Activated CD4-positive, alpha-beta T cell treated with anti-CD3 and anti-CD28 coated beads for 4 hours (primary cell): Measurements from ENCODE around the gene IMPA2.

Experiments
- DNase-seq, 2 donors: peaks; one replicate each; pipeline ENCODE4 v3.0.0-alpha.2; 2020

Gene IMPA2

GRCh38 chr18:11991021-11991795 lies 9.9 kb downstream of the IMPA2 start:
- no peak for DNase-seq

GRCh38 chr18:11992096-11992790 lies 10.9 kb downstream of the IMPA2 start:
- no peak for DNase-seq

- DNase-seq: no peak
Measured at GRCh38 chr18:11993264-11993916, 12.1 kb downstream of the IMPA2 start.

GRCh38 chr18:11994336-11994702 lies 13.0 kb downstream of the IMPA2 start:
- no peak for DNase-seq

GRCh38 chr18:11994703-11995444 lies 13.6 kb downstream of the IMPA2 start:
- no peak for DNase-seq

- peak; percentile 51 to 52 for DNase-seq
Measured at GRCh38 chr18:11995445-11996189, 14.3 kb downstream of the IMPA2 start.

- no peak for DNase-seq
Measured at GRCh38 chr18:11996190-11996754, 15.0 kb downstream of the IMPA2 start.

- no peak for DNase-seq
Measured at GRCh38 chr18:11996907-11997306, 15.6 kb downstream of the IMPA2 start.

- no peak for DNase-seq
Measured at GRCh38 chr18:11997466-11997865, 16.2 kb downstream of the IMPA2 start.

GRCh38 chr18:11998193-11998592 lies 16.9 kb downstream of the IMPA2 start:
- DNase-seq: no peak

- no peak for DNase-seq
Measured at GRCh38 chr18:11999429-11999828, 18.1 kb downstream of the IMPA2 start.

GRCh38 chr18:12000072-12000659 lies 18.9 kb downstream of the IMPA2 start:
- no peak for DNase-seq

- no peak for DNase-seq
Measured at GRCh38 chr18:12001421-12001820, 20.1 kb downstream of the IMPA2 start.

GRCh38 chr18:12003894-12004293 lies 22.6 kb downstream of the IMPA2 start:
- DNase-seq: no peak

- DNase-seq: no peak
Measured at GRCh38 chr18:12005538-12006487, 24.5 kb downstream of the IMPA2 start.

- DNase-seq: no peak
Measured at GRCh38 chr18:12006488-12006840, 25.2 kb downstream of the IMPA2 start.

- no peak for DNase-seq
Measured at GRCh38 chr18:12007063-12007462, 25.8 kb downstream of the IMPA2 start.

GRCh38 chr18:12008181-12008767 lies 27.0 kb downstream of the IMPA2 start:
- DNase-seq: no peak

GRCh38 chr18:12008842-12009580 lies 27.7 kb downstream of the IMPA2 start:
- no peak for DNase-seq
